OCI-LY7 (cell line): Measurements from ENCODE around the gene SEPHS1. TPM values are rescaled to one million over a fixed set of nuclear protein-coding genes. Genes with fewer than 3 reads are reported as not detected.

ENCODE experiments used
- BruUV-seq: library from RNA; stranded (reverse); fragments of 400-500 nt; replicated peaks from 2 replicates; lab custom pipeline; 2021; lab: Mats Ljungman, UMichigan
- CTCF ChIA-PET: fragments of 300-600 bp; sonication (Branson Sonifier 250); formaldehyde crosslinking; loops from one replicate; lab custom pipeline; 2022; ENCODE audit warnings: antibody characterized with exemption; ENCODE audit not compliant: unreplicated experiment; lab: Charles Lee
- POLR2A ChIA-PET: fragments of 300-600 bp; sonication (Branson Sonifier 250); formaldehyde crosslinking; loops from one replicate; lab custom pipeline; 2022; ENCODE audit warnings: antibody characterized with exemption; lab: Charles Lee
- DNase-seq: peaks from one replicate; pipeline ENCODE4 v3.0.0-alpha.2; 2015; ENCODE audit warnings: low spot score
- H2AFZ ChIP-seq: fragments of 200-600 bp; sonication (generic), shearing (Covaris generic); 2 replicates; pipeline ENCODE4 v1.6.1; 2014; ENCODE audit warnings: mild to moderate bottlenecking, antibody characterized with exemption, low read length, moderate library complexity
- H3K27ac ChIP-seq: fragments of 200-600 bp; sonication (generic); 2 replicates; pipeline ENCODE4 v1.5.1; 2014; ENCODE audit warnings: mixed run types, low read depth, mild to moderate bottlenecking, moderate library complexity, low read length, inconsistent platforms; ENCODE audit not compliant: poor library complexity, severe bottlenecking
- H3K36me3 ChIP-seq: fragments of 200-600 bp; sonication (generic); 2 replicates; pipeline ENCODE4 v1.6.1; 2014; ENCODE audit warnings: mild to moderate bottlenecking, antibody characterized with exemption, low read length, moderate library complexity, mixed read lengths; ENCODE audit not compliant: insufficient read depth
- H3K4me1 ChIP-seq: fragments of 200-600 bp; sonication (generic); 2 replicates; pipeline ENCODE4 v1.5.1; 2014; ENCODE audit warnings: mild to moderate bottlenecking, low read length; ENCODE audit not compliant: insufficient read depth, poor library complexity, severe bottlenecking
- H3K4me2 ChIP-seq: fragments of 200-600 bp; sonication (generic); 2 replicates; pipeline ENCODE4 v1.6.1; 2014; ENCODE audit warnings: mild to moderate bottlenecking, low read length
- H3K4me3 ChIP-seq: fragments of 200-600 bp; sonication (generic); 2 replicates; pipeline ENCODE4 v1.5.1; 2014; ENCODE audit warnings: mild to moderate bottlenecking, low read depth, low read length; ENCODE audit not compliant: poor library complexity, severe bottlenecking
- H3K79me2 ChIP-seq: fragments of 200-600 bp; sonication (generic); 2 replicates; pipeline ENCODE4 v1.6.1; 2016; ENCODE audit warnings: low read depth, mild to moderate bottlenecking, low read length, moderate library complexity, mixed read lengths; ENCODE audit not compliant: insufficient read depth
- H3K9me2 ChIP-seq: fragments of 200-600 bp; sonication (generic); 2 replicates; pipeline ENCODE4 v1.6.1; 2016; ENCODE audit warnings: mild to moderate bottlenecking, low read length, mixed read lengths; ENCODE audit not compliant: insufficient read depth
- H3K9me3 ChIP-seq: fragments of 200-600 bp; sonication (generic); 2 replicates; pipeline ENCODE4 v1.6.1; 2014; ENCODE audit warnings: mild to moderate bottlenecking, mixed run types, low read length, mixed read lengths
- H4K20me1 ChIP-seq: fragments of 200-600 bp; sonication (generic); 2 replicates; pipeline ENCODE4 v1.6.1; 2014; ENCODE audit warnings: mild to moderate bottlenecking, antibody characterized with exemption, low read length, moderate library complexity, mixed read lengths; ENCODE audit not compliant: insufficient read depth
- CTCF ChIP-seq: fragments of 200-600 bp; sonication (generic); conservative IDR thresholded peaks from 2 replicates; pipeline ENCODE4 v1.5.1; 2014; ENCODE audit warnings: mild to moderate bottlenecking, antibody characterized with exemption, low read length, moderate library complexity, mixed read lengths
- EZH2phosphoT487 ChIP-seq: fragments of 200-600 bp; sonication (generic); IDR thresholded peaks from 2 replicates; pipeline ENCODE4 v1.6.1; 2018; ENCODE audit warnings: low read depth, borderline replicate concordance, mild to moderate bottlenecking, mixed run types, antibody characterized with exemption, low read length, moderate library complexity, mixed read lengths
- intact Hi-C: fragments of 100-400 bp; cut with micrococcal nuclease; formaldehyde crosslinking; loops from one replicate; pipeline ENCODE4 v1.10.0; 2022; ENCODE audit not compliant: unreplicated experiment
- total RNA-seq, 2 experiments: library from RNA; depleted of rRNA in 1 of 2; stranded (reverse); fragments of >200 nt in 1 of 2; shearing (Covaris generic) in 1 of 2; gene quantifications; 2 replicates each; pipeline ENCODE4 v1.2.3, GENCODE V29; 2014 to 2022

Gene SEPHS1
- total RNA-seq, 2 experiments from 2014 or later: 72.7 to 113 TPM

GRCh38 chr10:13302821-13303555 is 45.1 kb downstream of the SEPHS1 start:
- BruUV-seq: no TSS peak
- H2AFZ ChIP-seq: peak overlapping the region; percentile 87; the same call in 1 of the 2 replicates

DNA sequence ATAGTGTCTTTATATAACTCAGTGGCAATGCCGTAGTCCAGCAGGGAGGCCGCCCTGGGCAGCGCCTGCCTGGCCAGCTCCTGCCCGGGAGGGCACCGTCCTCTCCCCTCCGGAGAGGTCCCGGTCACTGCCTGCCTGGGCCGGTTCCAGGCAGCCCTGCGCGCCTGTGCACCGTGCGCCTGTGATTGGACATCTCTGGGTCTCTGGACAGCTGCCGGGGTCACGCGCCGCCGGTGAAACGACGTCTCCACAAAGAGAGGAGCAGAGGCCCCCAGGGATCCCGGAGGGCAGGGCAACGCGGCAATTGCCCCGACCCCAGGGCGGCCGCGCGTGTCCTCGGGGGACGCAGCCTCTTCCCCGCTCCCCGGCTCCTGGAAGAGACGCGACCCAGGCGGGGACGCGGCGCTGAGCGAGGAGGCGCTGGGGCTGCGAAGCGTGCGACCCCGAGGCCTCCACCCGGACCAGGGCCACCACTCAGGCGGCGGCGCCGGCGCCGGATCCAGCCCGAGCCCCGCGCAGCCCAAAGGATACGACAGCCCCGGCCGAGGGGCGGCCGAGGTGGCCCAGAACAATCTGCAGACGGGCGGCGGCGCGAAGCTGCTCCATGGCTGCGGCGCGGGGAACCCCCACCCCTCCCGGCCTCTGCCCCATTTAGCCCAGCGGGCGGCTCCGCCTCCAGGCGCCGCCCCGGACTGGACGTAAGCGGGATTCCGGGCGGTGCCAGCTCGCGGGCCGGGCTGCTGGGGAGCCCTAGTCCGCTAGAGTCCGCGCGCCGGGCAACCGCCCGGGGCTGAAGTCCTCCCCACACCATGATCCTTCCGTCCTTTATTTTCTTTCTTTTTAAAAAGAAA is 48.4 kb downstream of the SEPHS1 start, which contains the start of gene PHYH:
PHYH (minus strand) TSS at position 628 of the 851 bp plus-strand sequence; CDS start at position 606, 22 bp downstream.
- peak within 1 kb of the TSS; percentile 79 for H3K4me2 ChIP-seq
- BruUV-seq: no TSS peak
- ChIA-PET CTCF (no interaction called here), POLR2A (interaction anchor here (0.6 to 2.3 kb wide), 4 partner anchors 9 to 41 kb away, joined by 3 to 6 read pairs (median 3); no protein-coding TSS in a partner anchor)
- H3K36me3 ChIP-seq: no peaks in the 10 kb centered on the region
- TF ChIP-seq CTCF: no peak
- no peak within 1 kb of the TSS for H3K27ac ChIP-seq
- no peaks in the 10 kb centered on the region for H3K79me2 ChIP-seq
- intact Hi-C loops: no loop called here
- H3K4me1 ChIP-seq: peaks cover 18% of the 10 kb centered on the region
- H3K9me3 ChIP-seq: no peaks in the 10 kb centered on the region
- H3K4me3 ChIP-seq: peak within 1 kb of the TSS; percentile 71
- H4K20me1 ChIP-seq: no peaks in the 10 kb centered on the region
- H3K9me2 ChIP-seq: no peaks in the 10 kb centered on the region
- peak; percentile 75 for DNase-seq
- H2AFZ ChIP-seq: peak within 1 kb of the TSS; percentile 79

More at GRCh38 chr10:13302821-13303555, 45.1 kb downstream of the SEPHS1 start:
- POLR2A ChIA-PET: interaction anchor here (0.6 to 1.5 kb wide), 6 partner anchors 9 to 143 kb away, joined by 3 to 6 read pairs (median 4); no protein-coding TSS in a partner anchor
- no peaks in the 10 kb centered on the region for H3K9me3 ChIP-seq
- CTCF ChIA-PET: interaction anchor here (0.6 to 1.5 kb wide), 4 partner anchors 30 to 142 kb away, joined by 3 to 5 read pairs (median 4); no protein-coding TSS in a partner anchor
- H3K4me1 ChIP-seq: peaks cover 18% of the 10 kb centered on the region
- TF ChIP-seq EZH2phosphoT487 (no peak), CTCF (no peak)
- no peak for DNase-seq
- no peaks in the 10 kb centered on the region for H3K79me2 ChIP-seq
- intact Hi-C loops: loop anchor here (1.0 to 2.0 kb wide), 6 partner anchors 32 to 204 kb away; partner anchors contain the start of genes MCM10 and SEPHS1
- H3K27ac ChIP-seq: no peak overlapping the region
- H3K36me3 ChIP-seq: no peaks in the 10 kb centered on the region
- H3K4me2 ChIP-seq: peak overlapping the region; percentile 72; the same call in 1 of the 2 replicates
- no peaks in the 10 kb centered on the region for H4K20me1 ChIP-seq
- no peaks in the 10 kb centered on the region for H3K9me2 ChIP-seq
- peak overlapping the region; percentile 69 for H3K4me3 ChIP-seq
